ENCODE data around the gene EEIG1. TPM values are rescaled to one million over a fixed set of nuclear protein-coding genes. Genes with fewer than 3 reads are reported as not detected.

EEIG1 gene
- total and polyA plus RNA-seq, 10 of the 15 experiments (the other 5 are each of a cell fraction or from before 2014, with no cell fraction given) = 1.2 to 75.9 (median 9.0) TPM

- TF ChIP-seq CTCF (IDR thresholded peaks at IDR 0.05 in 2 of 3, conservative IDR thresholded peaks at IDR 0.05 in 1 of 3; ENCODE audit: control insufficient read depth in 2 of 3, extremely low read depth in 1 of 3, insufficient read depth in 1 of 3, low read depth in 3 of 3, low read length in 3 of 3) (peak; percentile 72 to 96 (median 92)), NFXL1 (IDR thresholded peaks at IDR 0.05; ENCODE audit: borderline replicate concordance) (no peak), PKNOX1 (IDR thresholded peaks at IDR 0.05) (no peak), EP300 (IDR thresholded peaks at IDR 0.05; ENCODE audit: borderline replicate concordance in 1 of 2, control insufficient read depth in 1 of 2, low read depth in 2 of 2, low read length in 2 of 2) (no peak), WRNIP1 (IDR thresholded peaks at IDR 0.05; ENCODE audit: borderline replicate concordance, low read depth, low read length) (no peak), BHLHE40 (IDR thresholded peaks at IDR 0.05; ENCODE audit: borderline replicate concordance in 1 of 2, low read depth in 2 of 2, low read length in 1 of 2) (0 out of 4 replicates have a peak, but pooled peaks of 1 of the 2 experiments have one; percentile 8), SUPT20H (IDR thresholded peaks at IDR 0.05; ENCODE audit: borderline replicate concordance, control insufficient read depth, low read depth, low read length) (no peak), RELA (IDR thresholded peaks at IDR 0.05; ENCODE audit: borderline replicate concordance, partially characterized antibody) (no peak), PAX5 (IDR thresholded peaks at IDR 0.05; ENCODE audit: borderline replicate concordance, low read depth, low read length) (no peak), YY1 (IDR thresholded peaks at IDR 0.05; ENCODE audit: low read depth, low read length) (peak; percentile 83), E2F4 (IDR thresholded peaks at IDR 0.05; ENCODE audit: low read depth, low read length) (no peak), IKZF2 (IDR thresholded peaks at IDR 0.05) (0 out of 4 replicates have a peak, but pooled peaks of 1 of the 2 experiments have one; percentile 15), ZSCAN29 (IDR thresholded peaks at IDR 0.05) (no peak), SMC3 (IDR thresholded peaks at IDR 0.05; ENCODE audit: borderline replicate concordance, low read length) (peak; percentile 77), SMAD1 (IDR thresholded peaks at IDR 0.05; ENCODE audit: low read depth, partially characterized antibody) (no peak), HSF1 (IDR thresholded peaks at IDR 0.05; ENCODE audit: low read depth, low read length) (no peak)
These were observed 37.1 kb downstream of the EEIG1 start (continued) for GRCh38 chr9:127943731-127944144.
